IMR-90 (cell line): ENCODE measurements around the gene PPP1R12B. TPM values are rescaled to one million over a fixed set of nuclear protein-coding genes. Genes with fewer than 3 reads are reported as not detected.
"Not testable (repeated sequence)": the region's sequence is repeated elsewhere in the genome, so short reads cannot be mapped to it uniquely, and the experiment has no call there.

Source experiments
- ATAC-seq: fragments of 200-7000 bp; cut with Tn5 transposase; 2 replicates; pipeline ENCODE4 v1.9.1; 2020; ENCODE audit warnings: low read depth, mild to moderate bottlenecking, moderate library complexity
- BruUV-seq: library from RNA; stranded (reverse); fragments of 400-500 nt; replicated peaks from 2 replicates; lab custom pipeline; 2021; lab: Mats Ljungman, UMichigan
- CTCF ChIA-PET: fragments of 300-600 bp; formaldehyde crosslinking; extraction: SDS; loops from one replicate; lab custom pipeline; 2021; ENCODE audit warnings: antibody characterized with exemption; lab: Yijun Ruan, JAX
- POLR2A ChIA-PET: fragments of 300-600 bp; sonication (Branson Sonifier 250); formaldehyde crosslinking; loops from one replicate; lab custom pipeline; 2022; ENCODE audit warnings: antibody characterized with exemption; ENCODE audit not compliant: unreplicated experiment; lab: Charles Lee
- DNase-seq: peaks from one replicate; pipeline ENCODE4 v3.0.0; 2013
- H2AFZ ChIP-seq: replicated peaks from 2 replicates; pipeline ENCODE3; 2013; ENCODE audit warnings: low read length, mild to moderate bottlenecking; ENCODE audit not compliant: poor library complexity
- H2AK5ac ChIP-seq: 2 replicates; pipeline ENCODE4 v1.6.1; 2013; ENCODE audit warnings: low read depth, low read length, inconsistent platforms
- H2AK9ac ChIP-seq: replicated peaks from 2 replicates; pipeline ENCODE3; 2013; ENCODE audit warnings: mild to moderate bottlenecking, low read depth, low read length, moderate library complexity; ENCODE audit not compliant: poor library complexity
- H2BK120ac ChIP-seq: 2 replicates; pipeline ENCODE4 v1.6.1; 2013; ENCODE audit warnings: low read depth, low read length, inconsistent platforms
- H2BK15ac ChIP-seq: 3 replicates; pipeline ENCODE4 v1.6.1; 2013; ENCODE audit warnings: low read depth, low read length, inconsistent platforms
- H2BK20ac ChIP-seq: 2 replicates; pipeline ENCODE4 v1.6.1; 2013; ENCODE audit warnings: low read depth, mild to moderate bottlenecking, inconsistent platforms, low read length, moderate library complexity
- H2BK5ac ChIP-seq: 2 replicates; pipeline ENCODE4 v1.6.1; 2013; ENCODE audit warnings: mild to moderate bottlenecking, low read depth, low read length, inconsistent platforms; ENCODE audit not compliant: poor library complexity, severe bottlenecking
- H3K14ac ChIP-seq: replicated peaks from 2 replicates; pipeline ENCODE4 v1.6.1; 2013; ENCODE audit warnings: low read depth, low read length, inconsistent platforms
- H3K18ac ChIP-seq: 2 replicates; pipeline ENCODE4 v1.6.1; 2013; ENCODE audit warnings: low read depth, low read length, control low read depth
- H3K23ac ChIP-seq: 2 replicates; pipeline ENCODE4 v1.6.1; 2013; ENCODE audit warnings: low read depth, low read length, inconsistent platforms
- H3K27ac ChIP-seq: 2 replicates; pipeline ENCODE4 v1.5.1; 2013; ENCODE audit warnings: mild to moderate bottlenecking, control low read depth, low read length; ENCODE audit not compliant: insufficient read depth
- H3K27me3 ChIP-seq: 2 replicates; pipeline ENCODE4 v1.6.1; 2013; ENCODE audit warnings: low read length; ENCODE audit not compliant: control insufficient read depth, insufficient read depth
- H3K36me3 ChIP-seq: 2 replicates; pipeline ENCODE4 v1.6.1; 2013; ENCODE audit warnings: low read length, mixed read lengths; ENCODE audit not compliant: control insufficient read depth, insufficient read depth
- H3K4ac ChIP-seq: 2 replicates; pipeline ENCODE4 v1.6.1; 2013; ENCODE audit warnings: low read depth, low read length, inconsistent platforms
- H3K4me1 ChIP-seq: 2 replicates; pipeline ENCODE4 v1.6.1; 2013; ENCODE audit warnings: low read length, mixed read lengths; ENCODE audit not compliant: control insufficient read depth, insufficient read depth
- H3K4me2 ChIP-seq: 2 replicates; pipeline ENCODE4 v1.6.1; 2013; ENCODE audit warnings: low read depth, mild to moderate bottlenecking, control low read depth, low read length, moderate library complexity
- H3K4me3 ChIP-seq: 2 replicates; pipeline ENCODE4 v1.5.1; 2013; ENCODE audit warnings: low read depth, mild to moderate bottlenecking, control low read depth, low read length, moderate library complexity; ENCODE audit not compliant: insufficient read depth
- H3K56ac ChIP-seq: 2 replicates; pipeline ENCODE4 v1.6.1; 2013; ENCODE audit warnings: low read length, inconsistent platforms; ENCODE audit not compliant: insufficient read depth; ENCODE audit errors: extremely low read depth
- H3K79me1 ChIP-seq, 2 experiments: 2 replicates each; pipeline ENCODE4 v1.6.1; 2013; ENCODE audit warnings: low read length in 2 of 2, inconsistent platforms in 1 of 2, low read depth in 1 of 2
- H3K9ac ChIP-seq: 2 replicates; pipeline ENCODE4 v1.6.1; 2013; ENCODE audit warnings: low read depth, low read length, control low read depth
- H3K9me1 ChIP-seq: 2 replicates; pipeline ENCODE4 v1.6.1; 2013; ENCODE audit warnings: low read length, inconsistent platforms; ENCODE audit not compliant: insufficient read depth
- H3K9me3 ChIP-seq: 2 replicates; pipeline ENCODE4 v1.6.1; 2013; ENCODE audit warnings: low read length; ENCODE audit not compliant: control insufficient read depth, insufficient read depth
- H4K20me1 ChIP-seq: 2 replicates; pipeline ENCODE4 v1.6.1; 2013; ENCODE audit warnings: low read length, inconsistent platforms; ENCODE audit not compliant: insufficient read depth
- H4K5ac ChIP-seq: 2 replicates; pipeline ENCODE4 v1.6.1; 2013; ENCODE audit warnings: mild to moderate bottlenecking, low read depth, low read length, control low read depth
- H4K8ac ChIP-seq, 2 experiments: 2 replicates each; pipeline ENCODE4 v1.6.1; 2013; ENCODE audit warnings: low read depth in 2 of 2, low read length in 2 of 2, control low read depth in 1 of 2, inconsistent platforms in 1 of 2
- H4K91ac ChIP-seq: 2 replicates; pipeline ENCODE4 v1.6.1; 2013; ENCODE audit warnings: low read depth, low read length, inconsistent platforms; ENCODE audit not compliant: insufficient read depth
- WGBS, 2 experiments: methylation state at CpG; one replicate each; pipeline versions ENCODE4 v1.1.5 to v1.1.7; 2013; ENCODE audit warnings: missing lambda C conversion rate in 2 of 2; ENCODE audit not compliant: insufficient read length in 1 of 2; ENCODE audit errors: extremely low coverage in 2 of 2; 5-methylcytosine and 5-hydroxymethylcytosine counted together
- dilution Hi-C: fragments of 300-500 bp; cut with HindIII; formaldehyde crosslinking; loops from one replicate; pipeline ENCODE4 v1.14.3; 2018; ENCODE audit warnings: low sequenced_read_pairs; ENCODE audit not compliant: unreplicated experiment
- in situ Hi-C: fragments of 300-500 bp; cut with MboI; formaldehyde crosslinking; loops from 3 replicates; pipeline ENCODE4 v1.14.3; 2019; ENCODE audit warnings: low sequenced_read_pairs, inconsistent platforms, mixed read lengths
- intact Hi-C: fragments of 100-400 bp; cut with micrococcal nuclease; formaldehyde crosslinking; loops from 2 replicates; pipeline ENCODE4 v1.10.0; 2022
- polyA plus RNA-seq, 3 experiments: library from polyadenylated mRNA; depleted of rRNA; stranded (reverse); fragments of >200 nt; gene quantifications; 2 replicates each; pipeline ENCODE4 v1.2.3, GENCODE V29; 2012; ENCODE audit warnings: low replicate concordance in 1 of 3
- total RNA-seq: library from RNA; depleted of rRNA; stranded (reverse); fragments of >200 nt; gene quantifications from 2 replicates; pipeline ENCODE4 v1.2.3, GENCODE V29; 2012

Gene PPP1R12B
- total and polyA plus RNA-seq, 2 of the 4 experiments (the other 2 are of a cell fraction), result 8.5 to 12.0 TPM

- H2BK15ac ChIP-seq, H3K18ac ChIP-seq, H4K91ac ChIP-seq, H3K14ac ChIP-seq, CTCF ChIA-PET, intact Hi-C loops, H3K56ac ChIP-seq, H2AK9ac ChIP-seq, H3K79me1 ChIP-seq, H3K4me1 ChIP-seq, H3K36me3 ChIP-seq, H4K5ac ChIP-seq, POLR2A ChIA-PET, H3K9me3 ChIP-seq, H2BK20ac ChIP-seq, H3K27ac ChIP-seq, H2BK120ac ChIP-seq, H4K20me1 ChIP-seq, BruUV-seq, H3K23ac ChIP-seq, H3K4ac ChIP-seq, H3K27me3 ChIP-seq, H3K9ac ChIP-seq, H2BK5ac ChIP-seq, H3K4me3 ChIP-seq, dilution Hi-C loops, ATAC-seq, H3K4me2 ChIP-seq, in situ Hi-C loops, H3K9me1 ChIP-seq, H2AK5ac ChIP-seq, H2AFZ ChIP-seq: not testable (repeated sequence)
- no CpG with 5 or more reads among the region's 4 CpGs for WGBS, 2 experiments
- 0 out of 4 replicates have a peak overlapping the region, but pooled peaks of 1 of the 2 experiments have one; percentile 9 for H4K8ac ChIP-seq
- DNase-seq, result peak; percentile 2
Observed at GRCh38 chr1:202417141-202417540, 68.6 kb downstream of the PPP1R12B start.

GRCh38 chr1:202417762-202418201, 69.3 kb downstream of the PPP1R12B start:
- H3K14ac ChIP-seq, H2AK9ac ChIP-seq, H3K4me1 ChIP-seq, H2AK5ac ChIP-seq, H3K27ac ChIP-seq, H4K20me1 ChIP-seq, dilution Hi-C loops, H2BK15ac ChIP-seq, H3K18ac ChIP-seq, H3K4me3 ChIP-seq, H4K8ac ChIP-seq, H4K5ac ChIP-seq, H3K79me1 ChIP-seq, H3K36me3 ChIP-seq, H3K23ac ChIP-seq, H3K4me2 ChIP-seq, H3K56ac ChIP-seq, H3K9me3 ChIP-seq, H2AFZ ChIP-seq, POLR2A ChIA-PET, H3K4ac ChIP-seq, H3K9ac ChIP-seq, H2BK120ac ChIP-seq, BruUV-seq, CTCF ChIA-PET, in situ Hi-C loops, H4K91ac ChIP-seq, H3K9me1 ChIP-seq, H3K27me3 ChIP-seq, H2BK20ac ChIP-seq, H2BK5ac ChIP-seq, intact Hi-C loops: not testable (repeated sequence)
- DNase-seq (peak; percentile 76), ATAC-seq (peak; percentile 84)
